MCF 10A (cell line): ENCODE measurements around the gene REP15. TPM values are rescaled to one million over a fixed set of nuclear protein-coding genes. Genes with fewer than 3 reads are reported as not detected.

Experiments
- BruUV-seq: library from RNA; stranded (reverse); fragments of 400-500 nt; replicated peaks from 2 replicates; lab custom pipeline; 2021; lab: Mats Ljungman, UMichigan
- CTCF ChIA-PET: fragments of 300-600 bp; sonication (Branson Sonifier 250); formaldehyde crosslinking; extraction: SDS; loops from one replicate; lab custom pipeline; 2021; ENCODE audit warnings: antibody characterized with exemption, inconsistent platforms; lab: Yijun Ruan, JAX
- POLR2A ChIA-PET: fragments of 300-600, 350-650 bp; sonication (Branson Sonifier 250); formaldehyde crosslinking; extraction: SDS; loops from one replicate; lab custom pipeline; 2020; ENCODE audit warnings: antibody characterized with exemption, inconsistent platforms; lab: Yijun Ruan, JAX
- DNase-seq: peaks from one replicate; pipeline ENCODE4 v3.0.0-alpha.2; 2018; ENCODE audit not compliant: unreplicated experiment
- H3K27ac Mint-ChIP-seq: one replicate; pipeline ENCODE4 v1.8.0; 2022; ENCODE audit warnings: mild to moderate bottlenecking, low read depth, mixed read lengths; ENCODE audit not compliant: unreplicated experiment
- H3K27me3 Mint-ChIP-seq: one replicate; pipeline ENCODE4 v1.8.0; 2022; ENCODE audit warnings: mixed read lengths; ENCODE audit not compliant: insufficient read depth, unreplicated experiment
- H3K36me3 Mint-ChIP-seq: one replicate; pipeline ENCODE4 v1.8.0; 2022; ENCODE audit warnings: mild to moderate bottlenecking, moderate library complexity, mixed read lengths; ENCODE audit not compliant: insufficient read depth, unreplicated experiment
- H3K4me1 Mint-ChIP-seq: one replicate; pipeline ENCODE4 v1.8.0; 2022; ENCODE audit warnings: mixed read lengths; ENCODE audit not compliant: insufficient read depth, unreplicated experiment
- H3K4me3 Mint-ChIP-seq: one replicate; pipeline ENCODE4 v1.8.0; 2022; ENCODE audit warnings: mild to moderate bottlenecking, moderate library complexity, mixed read lengths; ENCODE audit not compliant: unreplicated experiment
- H3K9me3 Mint-ChIP-seq: one replicate; pipeline ENCODE4 v1.8.0; 2022; ENCODE audit warnings: mixed read lengths; ENCODE audit not compliant: unreplicated experiment
- intact Hi-C: fragments of 100-400 bp; cut with micrococcal nuclease; formaldehyde crosslinking; loops from 2 replicates; pipeline ENCODE4 v1.14.1; 2022
- total RNA-seq: library from RNA; stranded (reverse); gene quantifications from 2 replicates; pipeline ENCODE4 v1.2.3, GENCODE V29; 2022
- TF ChIP-seq, protein P1 (sequence below): fragments of 200-600 bp; IDR thresholded peaks from one replicate; pipeline ENCODE4 v1.8.0; 2022; ENCODE audit warnings: antibody characterized with exemption, mild to moderate bottlenecking; ENCODE audit not compliant: unreplicated experiment

Gene REP15
- total RNA-seq, 1 experiment from 2014 or later: 0.86 TPM

DNA sequence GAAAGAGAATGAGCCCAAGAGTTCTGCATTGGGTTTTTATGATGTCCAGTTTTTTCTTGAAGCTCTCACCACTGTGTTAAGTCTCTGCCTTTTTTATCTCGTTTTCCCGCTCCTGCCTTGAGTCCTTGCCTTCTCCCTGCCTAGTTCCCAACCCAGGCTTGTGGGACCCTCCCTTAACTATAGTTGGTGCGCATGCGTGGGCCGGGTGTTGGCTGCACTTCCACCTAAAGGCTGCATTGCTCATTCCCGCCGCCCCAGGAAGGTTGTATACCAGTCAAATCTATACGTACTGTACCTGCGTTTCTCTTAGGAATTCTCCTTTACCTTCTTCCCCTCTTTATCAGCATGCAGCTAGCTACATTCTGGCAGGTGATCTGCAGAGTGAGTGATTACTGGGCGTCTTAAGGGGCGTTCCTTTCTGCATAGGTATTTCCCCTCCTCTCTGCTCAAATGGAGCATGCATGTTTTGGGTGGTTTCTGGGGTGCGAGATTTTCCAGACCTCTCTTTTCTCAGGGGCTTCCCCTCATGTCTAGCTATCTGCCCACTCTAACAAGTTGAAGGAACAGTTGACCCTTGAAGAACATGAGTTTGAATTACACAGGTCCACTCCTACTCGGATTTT is 6.6 kb upstream of the REP15 start:
- ChIA-PET CTCF (interaction anchor here (0.6 to 2.5 kb wide), 4 partner anchors 14 to 158 kb away, joined by 3 to 18 read pairs (median 4); no protein-coding TSS in a partner anchor), POLR2A (interaction anchor here (0.6 kb wide), 1 partner anchor 33 kb away, joined by 3 read pairs; no protein-coding TSS in a partner anchor)
- Mint-ChIP-seq H3K27ac (peak overlapping the region; percentile 55), H3K27me3 (no peaks in the 10 kb centered on the region), H3K36me3 (peaks cover 71% of the 10 kb centered on the region), H3K4me3 (no peak overlapping the region), H3K4me1 (no peaks in the 10 kb centered on the region), H3K9me3 (no peaks in the 10 kb centered on the region)
- BruUV-seq: no TSS peak
- no peak for DNase-seq
- TF ChIP-seq, protein P1, sequence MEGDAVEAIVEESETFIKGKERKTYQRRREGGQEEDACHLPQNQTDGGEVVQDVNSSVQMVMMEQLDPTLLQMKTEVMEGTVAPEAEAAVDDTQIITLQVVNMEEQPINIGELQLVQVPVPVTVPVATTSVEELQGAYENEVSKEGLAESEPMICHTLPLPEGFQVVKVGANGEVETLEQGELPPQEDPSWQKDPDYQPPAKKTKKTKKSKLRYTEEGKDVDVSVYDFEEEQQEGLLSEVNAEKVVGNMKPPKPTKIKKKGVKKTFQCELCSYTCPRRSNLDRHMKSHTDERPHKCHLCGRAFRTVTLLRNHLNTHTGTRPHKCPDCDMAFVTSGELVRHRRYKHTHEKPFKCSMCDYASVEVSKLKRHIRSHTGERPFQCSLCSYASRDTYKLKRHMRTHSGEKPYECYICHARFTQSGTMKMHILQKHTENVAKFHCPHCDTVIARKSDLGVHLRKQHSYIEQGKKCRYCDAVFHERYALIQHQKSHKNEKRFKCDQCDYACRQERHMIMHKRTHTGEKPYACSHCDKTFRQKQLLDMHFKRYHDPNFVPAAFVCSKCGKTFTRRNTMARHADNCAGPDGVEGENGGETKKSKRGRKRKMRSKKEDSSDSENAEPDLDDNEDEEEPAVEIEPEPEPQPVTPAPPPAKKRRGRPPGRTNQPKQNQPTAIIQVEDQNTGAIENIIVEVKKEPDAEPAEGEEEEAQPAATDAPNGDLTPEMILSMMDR: no peak
- intact Hi-C loops: no loop called here

DNA sequence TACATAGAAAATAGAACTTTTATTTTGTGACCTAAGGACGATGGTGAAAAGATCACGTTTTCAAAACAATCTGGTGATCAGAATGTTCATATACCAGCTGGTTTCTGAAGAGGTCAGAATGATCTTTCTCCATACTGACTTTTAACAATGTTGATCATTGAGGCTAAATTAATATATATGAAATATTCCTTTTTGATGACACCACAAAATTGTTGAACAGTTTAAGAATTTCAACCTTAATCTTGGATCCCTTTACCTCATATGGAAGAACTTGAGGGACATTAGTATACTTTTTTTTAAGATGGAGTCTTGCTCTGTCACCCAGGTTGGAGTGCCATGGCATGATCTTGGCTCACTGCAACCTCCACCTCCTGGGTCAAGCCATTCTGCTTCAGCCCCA is 2.8 kb upstream of the REP15 start:
- no peak overlapping the region for H3K4me3 Mint-ChIP-seq
- H3K4me1 Mint-ChIP-seq: no peaks in the 10 kb centered on the region
- no peak for DNase-seq
- no TSS peak for BruUV-seq
- POLR2A ChIA-PET: no interaction called here
- H3K27me3 Mint-ChIP-seq: no peaks in the 10 kb centered on the region
- H3K36me3 Mint-ChIP-seq: peaks cover 61% of the 10 kb centered on the region
- H3K9me3 Mint-ChIP-seq: no peaks in the 10 kb centered on the region
- intact Hi-C loops: no loop called here
- TF ChIP-seq, protein P1: no peak
- CTCF ChIA-PET: no interaction called here
- H3K27ac Mint-ChIP-seq: no peak overlapping the region

DNA sequence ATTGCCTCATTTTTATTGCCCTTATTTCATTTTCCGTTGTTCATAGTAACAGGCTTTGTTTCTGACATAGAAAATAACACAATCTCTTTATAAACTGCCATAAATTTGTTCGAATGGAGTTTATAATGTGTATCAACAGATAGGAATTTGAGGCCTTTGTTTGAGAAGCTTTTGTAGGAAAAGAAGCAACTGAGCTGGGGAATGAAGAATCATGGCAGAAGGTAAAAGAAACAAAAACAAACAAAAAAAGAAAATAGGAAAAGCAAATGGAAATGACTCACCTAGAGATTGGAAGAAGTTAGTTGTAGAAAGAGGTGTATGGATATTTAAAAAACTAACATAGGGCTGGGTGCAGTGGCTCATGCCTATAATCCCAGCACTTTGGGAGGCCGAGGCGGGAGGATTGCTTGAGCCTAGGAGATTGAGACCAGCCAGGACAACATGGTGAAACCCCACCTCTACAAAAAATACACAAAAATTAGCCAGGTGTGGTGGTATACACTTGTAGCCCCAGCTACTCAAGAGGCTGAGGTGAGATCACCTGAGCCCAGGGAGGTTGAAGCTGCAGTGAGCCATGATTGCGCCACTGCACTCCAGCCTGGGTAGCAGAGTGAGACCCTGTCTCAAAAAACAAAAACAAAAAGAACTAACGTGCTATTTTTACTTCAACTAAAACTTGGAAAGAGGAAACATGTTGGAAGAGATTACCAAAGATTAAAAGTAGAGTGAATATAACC is 523 bp upstream of the REP15 start:
- intact Hi-C loops: no loop called here
- Mint-ChIP-seq H3K27ac (no peak overlapping the region), H3K27me3 (no peaks in the 10 kb centered on the region), H3K4me1 (no peaks in the 10 kb centered on the region), H3K4me3 (no peak overlapping the region), H3K36me3 (peaks cover 40% of the 10 kb centered on the region), H3K9me3 (no peaks in the 10 kb centered on the region)
- ChIA-PET POLR2A (no interaction called here), CTCF (interaction anchor here (1.3 kb wide), 1 partner anchor 12 kb away, joined by 4 read pairs; no protein-coding TSS in a partner anchor)
- BruUV-seq: no TSS peak
- no peak for DNase-seq
- TF ChIP-seq, protein P1: no peak

DNA sequence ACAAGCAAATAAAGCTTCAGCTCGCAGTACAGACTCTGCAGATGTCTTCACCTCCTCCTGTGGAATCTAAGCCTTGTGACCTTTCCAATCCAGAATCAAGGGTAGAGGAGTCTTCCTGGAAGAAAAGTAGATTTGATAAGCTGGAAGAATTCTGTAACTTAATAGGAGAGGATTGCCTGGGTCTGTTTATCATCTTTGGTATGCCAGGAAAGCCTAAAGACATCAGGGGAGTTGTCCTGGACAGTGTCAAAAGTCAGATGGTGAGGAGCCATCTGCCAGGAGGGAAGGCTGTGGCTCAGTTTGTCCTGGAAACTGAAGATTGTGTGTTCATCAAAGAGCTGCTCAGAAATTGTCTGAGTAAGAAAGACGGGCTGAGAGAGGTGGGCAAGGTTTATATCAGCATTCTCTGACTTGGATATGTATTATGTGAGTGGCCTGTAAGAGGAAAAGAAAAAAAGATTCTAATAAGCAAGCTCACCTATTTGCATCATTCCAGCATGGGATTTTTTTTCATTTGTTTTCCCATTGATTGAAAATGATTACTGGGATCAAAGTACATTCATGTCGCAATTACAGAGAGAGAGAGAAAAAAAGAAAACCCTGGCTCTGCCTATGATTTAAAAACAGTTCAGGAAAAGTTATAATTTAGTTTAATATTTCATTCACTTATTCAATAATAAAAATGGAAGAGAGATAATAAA is 767 bp downstream of the REP15 start:
- no TSS peak for BruUV-seq
- Mint-ChIP-seq H3K27ac (no peak overlapping the region), H3K4me1 (no peaks in the 10 kb centered on the region), H3K36me3 (peaks cover 27% of the 10 kb centered on the region), H3K27me3 (no peaks in the 10 kb centered on the region), H3K9me3 (no peaks in the 10 kb centered on the region), H3K4me3 (no peak overlapping the region)
- no peak for DNase-seq
- intact Hi-C loops: no loop called here
- TF ChIP-seq, protein P1: no peak
- CTCF ChIA-PET: interaction anchor here (0.6 kb wide), 1 partner anchor 16 kb away, joined by 3 read pairs; no protein-coding TSS in a partner anchor
- POLR2A ChIA-PET: interaction anchor here (1.3 kb wide), 1 partner anchor 9 kb away, joined by 13 read pairs; no protein-coding TSS in a partner anchor
